Right renal cortex interstitium (tissue), 3 donors: ENCODE results near the gene CRIM1. TPM values are rescaled to one million over a fixed set of nuclear protein-coding genes. Genes with fewer than 3 reads are reported as not detected.

Source experiments
- DNase-seq, 3 donors: peaks; one replicate each; pipeline ENCODE4 v3.0.0-alpha.2; 2013; ENCODE audit warnings: low read depth in 3 of 3, low spot score in 2 of 3
- polyA plus RNA-seq, 3 donors: library from polyadenylated mRNA; unstranded; fragments of 120-200 nt; gene quantifications; one replicate each; pipeline ENCODE4 v1.2.1, GENCODE V29; 2013; ENCODE audit not compliant: insufficient read length in 3 of 3

The CRIM1 gene
- polyA plus RNA-seq, 3 donors: 91.7 to 97.3 (median 95.7) TPM

DNA sequence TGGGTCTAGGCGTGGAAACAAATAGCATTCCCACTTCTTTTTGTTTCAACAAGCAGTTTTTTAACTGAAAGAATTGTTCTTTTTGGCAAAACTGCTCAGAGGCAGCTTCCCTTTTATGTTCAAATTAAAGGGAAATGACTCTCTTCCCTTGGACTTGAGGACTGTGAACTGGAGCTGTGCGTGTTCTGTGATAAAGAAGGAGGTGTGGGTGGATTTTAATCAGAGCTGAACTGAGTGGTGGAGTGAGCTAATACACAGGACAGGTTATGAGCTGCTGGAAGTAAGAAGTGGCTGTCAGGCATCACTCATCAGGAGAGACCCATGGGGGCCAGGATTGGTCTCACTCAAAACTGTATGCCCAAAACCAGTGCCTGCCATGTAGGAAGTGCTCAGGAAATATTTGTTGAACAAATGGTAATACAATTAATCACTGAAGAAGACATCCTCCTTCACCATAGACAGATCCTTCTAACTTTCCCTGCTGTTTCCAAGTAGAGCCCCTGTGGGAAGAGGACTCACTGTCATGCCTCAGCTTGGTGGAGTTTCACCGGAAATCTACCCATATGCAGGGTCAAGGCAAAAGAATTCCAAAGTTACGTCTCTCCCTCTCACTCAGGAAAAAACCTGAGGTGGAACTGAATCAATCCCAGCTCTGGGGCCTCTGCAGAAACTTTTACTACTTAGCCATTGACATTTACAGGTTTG, 186.5 kb downstream of the CRIM1 start:
- no peak for DNase-seq

- no peak for DNase-seq
Observed at GRCh38 chr2:36544638-36545338, 189.2 kb downstream of the CRIM1 start.

GRCh38 chr2:36545871-36546416, 190.4 kb downstream of the CRIM1 start:
- DNase-seq: no peak

DNA sequence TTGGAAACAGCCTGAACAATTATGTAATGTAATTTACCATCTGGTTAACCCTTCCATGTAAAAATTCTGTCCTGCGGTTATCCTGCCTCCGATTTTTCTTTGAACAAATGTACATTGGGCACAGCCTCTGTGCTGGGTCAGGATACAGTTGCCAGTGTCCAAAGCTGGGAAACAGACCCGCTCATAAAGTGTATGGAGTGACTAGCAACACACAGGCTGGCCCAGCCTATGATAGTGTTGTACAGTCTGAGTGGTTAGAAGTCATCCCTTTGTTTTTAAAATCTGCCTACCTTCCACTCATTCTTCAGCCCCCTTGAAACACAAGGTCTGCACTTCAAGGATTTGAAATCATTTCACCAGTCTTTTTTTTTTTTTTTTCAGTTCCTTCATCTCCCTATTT, 192.3 kb downstream of the CRIM1 start:
- DNase-seq: no peak

- DNase-seq: peak; percentile 18 to 27 (median 25)
Observed at GRCh38 chr2:36549165-36549574, 193.6 kb downstream of the CRIM1 start.

- no peak for DNase-seq
Observed at GRCh38 chr2:36550006-36550405, 194.4 kb downstream of the CRIM1 start.

DNA sequence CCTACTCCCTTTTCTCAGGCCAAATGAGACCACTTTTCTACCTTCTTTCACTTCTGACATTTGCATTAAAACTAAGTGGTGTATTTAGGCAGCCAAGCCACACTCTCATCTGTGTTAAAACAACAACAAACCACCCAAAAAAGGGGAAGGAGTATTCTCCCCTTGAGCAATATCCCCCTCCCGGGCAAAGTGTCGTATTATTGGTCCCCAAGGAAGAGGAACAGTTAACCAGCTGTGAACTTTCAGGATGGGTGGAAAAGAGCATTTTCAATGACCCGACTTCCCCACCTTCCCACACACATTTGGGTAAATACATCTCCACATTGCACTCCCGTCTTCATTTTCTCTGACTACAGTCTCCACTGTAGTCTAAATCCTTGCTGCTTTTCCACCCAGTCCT, 198.1 kb downstream of the CRIM1 start:
- DNase-seq: no peak

- no peak for DNase-seq
Observed at GRCh38 chr2:36554531-36554930, 199.0 kb downstream of the CRIM1 start.

DNA sequence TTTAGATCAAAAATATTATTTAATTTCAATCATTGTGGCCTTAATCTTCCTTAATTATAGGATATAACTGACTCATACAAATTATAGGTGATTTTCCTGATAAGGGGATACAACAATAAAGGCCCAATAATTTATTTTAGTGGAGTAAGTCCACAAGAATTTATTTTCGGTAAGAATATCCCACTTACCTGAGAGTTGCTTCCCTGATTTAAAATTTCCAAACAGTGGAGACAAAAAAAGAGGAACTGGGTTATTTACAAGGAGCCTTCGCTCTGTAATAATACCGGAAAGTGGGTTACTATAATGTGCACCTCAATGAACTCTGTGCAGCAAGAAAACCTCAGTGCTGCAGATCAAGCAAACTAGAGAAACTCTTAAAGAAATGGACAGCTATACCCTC, 200.2 kb downstream of the CRIM1 start:
- no peak for DNase-seq

DNA sequence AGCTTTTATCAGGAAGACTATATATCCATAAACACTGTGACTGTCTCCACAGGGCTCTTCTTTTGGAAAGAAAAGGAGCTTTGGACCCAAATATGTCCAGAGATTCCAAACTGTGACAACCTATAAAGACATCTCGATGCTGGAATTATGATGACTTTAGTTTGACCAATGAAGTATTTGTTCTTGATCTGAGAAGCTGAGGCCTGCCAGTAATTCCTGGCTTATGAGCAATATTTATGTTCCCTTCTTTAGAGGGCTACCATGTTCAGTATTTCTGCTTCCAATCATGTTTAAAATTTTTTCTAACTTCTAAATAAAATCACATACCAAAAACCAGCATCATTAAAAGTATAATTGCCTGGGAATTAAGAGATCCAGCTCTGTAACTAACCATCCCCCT, 201.3 kb downstream of the CRIM1 start:
- no peak for DNase-seq

- DNase-seq: no peak
Observed at GRCh38 chr2:36559221-36559942, 203.8 kb downstream of the CRIM1 start.

DNA sequence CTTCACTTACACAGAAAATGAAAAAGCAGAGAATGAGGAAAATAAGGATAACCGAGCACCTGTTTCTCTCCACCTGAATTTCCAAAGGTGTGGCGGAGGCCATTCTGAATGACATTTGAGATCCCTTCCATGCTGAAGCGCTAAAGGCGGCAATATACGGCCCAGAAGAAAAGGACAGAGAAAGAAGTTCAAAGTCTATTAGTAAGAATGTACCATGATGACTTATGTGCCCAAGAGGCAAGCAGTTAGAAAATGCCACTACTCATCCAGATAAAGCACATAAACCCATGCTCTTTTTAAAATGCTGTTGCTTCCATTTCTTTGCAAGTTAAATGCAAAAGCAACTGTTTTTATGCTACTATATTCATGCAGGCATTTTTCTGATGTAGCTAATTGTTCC, 205.1 kb downstream of the CRIM1 start:
- DNase-seq: no peak

DNA sequence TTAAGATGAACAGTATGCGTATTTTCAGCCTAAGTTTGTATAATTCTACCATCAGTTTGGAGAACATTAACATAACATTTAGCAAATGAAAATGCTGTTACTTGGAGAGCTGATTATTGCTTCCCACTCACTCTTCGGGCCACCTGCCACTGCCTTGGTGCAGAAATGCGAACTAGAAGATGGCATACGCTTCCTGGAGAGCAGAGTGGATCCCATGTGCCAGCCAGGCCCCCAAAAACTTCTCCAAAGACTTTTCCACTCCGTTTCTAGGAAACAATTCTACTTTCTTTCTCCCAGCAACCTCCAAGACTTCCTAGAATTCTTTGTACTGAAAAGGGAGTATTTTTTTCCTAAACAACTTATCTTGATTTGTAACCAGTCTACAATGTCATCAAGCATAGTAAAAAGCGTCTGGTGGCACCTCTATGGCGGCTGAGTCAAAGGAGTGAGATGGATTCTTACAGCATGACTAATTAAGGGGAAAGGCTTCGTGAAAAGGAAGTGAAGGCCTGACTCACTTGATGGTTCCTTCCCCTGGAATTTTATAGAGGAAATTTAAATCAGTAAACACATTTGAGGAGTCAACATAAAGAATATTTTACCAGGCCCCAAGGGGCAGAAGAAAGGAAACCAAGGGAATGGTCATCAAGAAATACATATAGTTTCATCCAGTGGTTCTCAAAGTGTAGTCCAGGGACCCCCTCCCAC, 205.8 kb downstream of the CRIM1 start:
- no peak for DNase-seq

DNA sequence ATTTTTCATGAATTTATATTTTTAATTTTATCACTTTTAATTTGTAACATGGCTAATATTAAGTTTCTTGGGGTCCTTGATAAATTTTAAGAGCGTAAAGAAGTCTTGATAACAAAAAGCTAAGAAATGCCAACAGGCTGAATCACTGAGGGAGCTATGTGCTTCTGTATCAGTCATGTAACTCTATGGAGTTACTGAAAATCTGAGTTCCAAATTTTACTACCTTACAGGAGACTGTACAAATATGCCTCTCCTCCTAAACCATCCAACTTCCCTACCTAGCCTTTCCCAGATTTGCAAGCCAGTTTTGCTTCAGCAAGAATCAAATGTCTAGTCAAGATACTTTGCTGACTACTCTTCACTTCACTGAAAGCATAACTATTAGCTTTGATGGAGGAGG, 206.7 kb downstream of the CRIM1 start:
- no peak for DNase-seq

DNA sequence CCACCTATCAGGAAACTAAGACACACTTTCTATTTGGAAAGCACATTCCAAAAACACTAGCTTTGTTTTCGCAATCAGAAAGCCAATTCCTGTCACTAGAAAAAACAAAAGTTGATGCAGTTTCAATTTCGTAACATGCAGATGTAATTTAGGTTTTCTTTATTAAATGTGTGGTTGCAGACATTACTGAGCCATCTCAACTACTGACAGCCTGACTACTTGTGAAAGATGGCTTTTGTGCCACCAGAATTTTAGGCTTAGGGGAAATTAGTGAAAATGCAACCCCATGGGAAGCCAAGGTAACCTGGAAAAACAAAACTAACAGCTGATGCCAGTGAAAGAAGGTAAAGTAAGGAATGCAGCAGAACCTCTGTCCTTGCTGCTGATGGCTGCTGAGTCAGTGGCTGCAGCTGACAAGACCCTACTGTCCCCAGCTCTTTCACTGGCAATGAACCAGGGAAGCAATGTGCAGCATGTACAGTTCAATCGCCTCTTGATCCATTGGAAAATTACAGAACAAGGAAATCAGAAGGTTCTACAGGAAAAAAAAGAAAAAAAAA, 207.5 kb downstream of the CRIM1 start:
- DNase-seq: no peak

GRCh38 chr2:36564377-36564930, 208.9 kb downstream of the CRIM1 start:
- DNase-seq: no peak

DNA sequence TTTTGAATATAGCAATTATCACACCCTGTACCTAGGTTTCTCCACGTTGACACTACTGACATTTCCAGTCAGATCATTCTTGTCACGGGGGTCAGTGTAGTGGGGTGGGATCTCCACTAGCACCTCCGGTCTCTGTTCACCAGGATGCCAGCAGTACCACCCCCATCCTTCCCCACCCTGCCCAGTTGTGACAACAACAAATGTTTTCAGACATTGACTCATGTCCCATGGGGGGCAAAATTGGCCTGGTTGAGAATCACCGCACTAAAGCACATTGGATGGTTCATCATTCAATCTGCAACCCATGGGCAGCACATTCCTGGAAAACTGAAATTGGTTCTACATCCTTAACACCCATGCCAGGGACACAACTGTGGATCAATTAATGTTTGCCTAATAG, 210.1 kb downstream of the CRIM1 start:
- DNase-seq: no peak

- no peak for DNase-seq
Observed at GRCh38 chr2:36566887-36567286, 211.3 kb downstream of the CRIM1 start.

DNA sequence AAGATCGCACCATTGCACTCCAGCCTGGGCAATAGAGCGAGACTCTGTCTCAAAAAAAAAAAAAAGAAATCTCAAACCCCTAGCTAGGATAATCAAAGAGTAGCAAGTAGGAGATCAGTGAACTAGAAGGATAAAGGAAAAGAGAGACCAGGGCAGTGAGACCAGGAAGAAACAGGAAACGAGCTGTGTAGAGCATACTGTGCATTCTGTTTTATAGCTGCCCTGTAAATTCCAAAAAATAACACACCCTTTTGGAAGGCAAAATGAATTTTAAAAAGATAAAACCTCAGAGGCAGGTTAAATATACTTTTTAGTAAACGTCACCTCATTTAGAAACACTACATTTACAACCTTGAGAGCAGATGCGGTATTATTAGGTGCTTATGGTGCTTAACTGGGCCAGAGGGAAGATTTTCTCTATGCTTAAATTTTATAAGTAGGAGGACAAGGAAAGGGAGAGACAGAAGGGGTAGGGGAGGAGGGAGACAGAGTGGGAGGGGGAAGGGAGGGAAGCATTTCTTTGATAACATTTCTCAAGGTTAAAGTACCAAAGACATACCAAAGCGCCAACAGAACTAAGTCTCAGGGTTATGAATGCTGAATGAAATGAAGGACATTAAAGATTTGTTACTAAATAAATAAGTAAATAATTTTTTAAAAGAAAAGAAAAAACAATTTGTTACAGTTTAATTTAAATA, 212.3 kb downstream of the CRIM1 start:
- no peak for DNase-seq
